Hematopoietic multipotent progenitor cell treated with erythropoietin and hydrocortisone succinate and interleukin-3 and kit ligand, for 8 days (in vitro differentiated cells): Measurements from ENCODE around the gene SPAG4.

Experiments
- DNase-seq: peaks from one replicate; pipeline ENCODE4 v3.0.0-alpha.2; 2015

Gene SPAG4

GRCh38 chr20:35625584-35626385 is 10.2 kb downstream of the SPAG4 start:
- no peak for DNase-seq

- no peak for DNase-seq
Measured at GRCh38 chr20:35626386-35627001, 10.9 kb downstream of the SPAG4 start.

- DNase-seq = no peak
Measured at GRCh38 chr20:35627121-35627520, 11.5 kb downstream of the SPAG4 start.

GRCh38 chr20:35629427-35630145 is 14.0 kb downstream of the SPAG4 start:
- no peak for DNase-seq

DNA sequence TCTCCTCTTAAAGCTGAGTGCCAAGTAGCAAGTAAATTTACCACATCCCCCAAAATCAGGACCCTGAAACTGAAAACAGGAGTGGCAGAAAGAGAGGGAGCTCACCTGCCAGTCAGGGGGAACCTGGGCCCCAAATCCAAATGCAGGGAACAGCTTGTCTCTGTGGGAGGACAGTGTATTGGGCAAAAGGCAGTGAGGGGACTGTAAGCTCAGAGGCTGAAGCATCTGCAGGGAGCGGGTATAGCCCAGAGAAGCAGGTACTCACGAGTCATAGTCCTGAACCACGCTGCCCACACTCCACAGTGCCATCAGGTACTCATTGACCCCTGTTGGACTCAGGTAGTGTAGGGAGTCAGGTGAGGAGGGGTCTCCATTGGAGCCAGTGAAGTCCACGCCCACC is 15.0 kb downstream of the SPAG4 start:
- no peak for DNase-seq

DNA sequence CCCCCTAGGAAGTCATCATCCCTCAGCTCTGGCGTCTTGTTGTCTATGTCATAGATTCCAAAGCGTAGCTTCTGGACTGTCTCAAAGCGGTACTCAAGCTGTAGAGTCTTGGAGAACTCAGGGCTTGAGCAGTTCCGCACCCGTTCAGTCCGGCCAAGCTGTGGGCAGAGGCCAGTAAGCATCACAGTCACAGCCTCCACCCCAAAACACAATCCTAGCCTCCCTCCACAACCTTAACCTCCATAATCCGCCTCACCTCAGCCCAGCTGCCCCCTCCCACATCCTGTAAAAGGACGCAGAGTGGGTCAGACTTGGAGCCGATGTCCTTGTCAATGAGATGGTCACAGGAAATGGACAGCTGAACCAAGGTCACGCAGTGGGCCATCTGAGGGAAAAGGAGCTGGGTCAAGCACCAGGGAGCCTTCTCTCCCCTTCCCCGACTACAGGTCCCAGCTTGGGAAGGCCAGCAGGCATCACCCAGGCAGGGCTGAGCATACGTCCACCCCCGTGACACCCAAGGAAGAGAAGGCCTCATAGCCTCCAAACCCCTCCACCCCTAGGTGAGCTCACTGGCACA is 17.0 kb downstream of the SPAG4 start:
- no peak for DNase-seq

DNA sequence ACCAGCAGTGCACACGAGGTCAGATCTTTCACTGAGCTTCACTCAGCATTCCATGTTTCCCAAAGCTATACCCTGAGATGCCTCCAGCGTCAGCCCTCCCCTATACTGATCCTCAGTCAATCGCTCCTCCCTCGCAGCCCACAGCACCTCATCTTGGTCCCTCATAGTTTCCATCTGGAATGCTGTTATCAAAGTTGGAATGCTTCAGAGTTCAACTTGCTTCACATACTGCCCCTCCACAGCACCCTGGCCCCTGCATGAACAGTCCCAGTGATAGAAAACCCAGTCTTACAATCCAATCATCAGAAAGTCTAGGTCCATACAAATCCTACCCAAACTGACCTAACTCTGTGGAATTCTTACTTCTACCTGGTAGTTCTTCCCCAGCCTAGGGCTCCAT is 20.0 kb downstream of the SPAG4 start:
- no peak for DNase-seq

GRCh38 chr20:35636095-35636494 is 20.5 kb downstream of the SPAG4 start:
- no peak for DNase-seq

DNA sequence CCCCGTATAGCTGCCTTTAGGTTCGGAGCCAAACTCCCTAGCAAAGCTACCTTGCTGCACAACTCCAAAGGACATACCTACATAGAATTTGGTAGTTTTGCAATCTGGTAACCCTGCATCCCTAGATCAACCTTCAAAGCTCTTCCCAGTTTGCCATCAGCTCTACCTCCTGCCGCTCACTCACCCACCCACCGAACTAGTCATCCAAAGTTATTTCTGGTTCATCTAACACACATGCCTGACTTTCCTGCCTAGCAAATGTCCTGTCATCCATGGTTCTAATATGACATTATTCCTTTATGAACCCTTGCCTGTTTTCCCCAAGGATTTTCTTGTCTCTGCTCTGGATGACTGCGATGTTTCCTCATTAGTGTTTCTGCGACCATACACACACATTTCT is 21.6 kb downstream of the SPAG4 start:
- DNase-seq = no peak

- no peak for DNase-seq
Measured at GRCh38 chr20:35638751-35639150, 23.1 kb downstream of the SPAG4 start.

DNA sequence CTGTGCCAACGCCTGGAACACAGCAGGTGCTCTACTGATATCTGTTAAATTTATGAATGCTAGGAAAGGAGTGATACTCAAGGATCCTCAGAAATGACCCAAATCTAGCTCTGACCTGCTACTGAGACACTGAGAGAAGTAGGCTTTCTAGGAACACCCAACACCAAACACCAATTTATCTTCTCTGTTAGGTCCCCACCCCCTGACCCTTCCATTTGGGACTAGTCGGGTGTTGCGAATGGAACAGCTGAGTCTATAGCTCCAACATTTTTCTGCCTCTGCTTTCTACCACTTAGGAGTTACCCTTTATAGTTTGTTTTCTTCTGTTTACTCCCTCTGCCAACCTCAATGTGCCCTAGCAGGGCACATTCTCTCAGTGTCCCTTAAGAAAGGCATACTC is 25.1 kb downstream of the SPAG4 start:
- peak; percentile 45 for DNase-seq

DNA sequence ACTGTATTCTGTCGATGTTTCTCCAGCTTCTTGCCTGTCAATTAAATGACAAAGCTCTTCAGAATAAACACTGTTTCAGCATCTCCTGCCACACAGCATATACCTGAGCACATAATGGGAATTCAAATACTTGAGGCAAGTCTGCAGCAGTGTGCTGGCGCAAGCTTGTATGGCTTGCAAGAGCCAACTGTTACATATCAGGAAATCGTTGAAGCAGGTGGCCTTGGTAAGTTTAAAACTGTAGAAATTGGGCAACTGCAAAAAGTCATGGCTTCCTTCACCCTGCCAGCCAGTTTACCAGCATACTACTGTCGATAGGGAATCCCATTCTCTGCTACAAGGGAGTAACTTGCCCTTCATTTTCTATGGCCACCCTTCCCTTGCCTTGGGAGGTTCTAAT is 26.1 kb downstream of the SPAG4 start:
- DNase-seq = no peak

DNA sequence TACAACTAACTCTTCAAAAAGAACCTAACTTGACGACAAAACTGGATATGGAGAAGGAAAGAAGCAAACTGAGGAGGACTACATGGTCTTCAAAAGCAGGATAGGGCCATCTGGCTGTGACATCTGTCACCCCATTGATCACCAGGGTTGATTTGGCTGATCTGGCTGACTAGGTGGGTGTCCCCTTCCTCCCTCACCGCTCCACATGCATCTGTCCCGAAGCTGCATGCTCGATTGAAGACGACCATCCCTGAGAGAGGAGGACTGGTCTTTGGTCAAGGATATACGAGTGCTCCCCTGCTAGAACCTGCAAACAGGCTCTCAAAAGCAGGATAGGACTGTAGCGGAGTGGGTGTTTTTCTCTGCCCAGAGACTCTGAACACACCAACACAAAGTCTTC is 27.4 kb downstream of the SPAG4 start:
- no peak for DNase-seq

- no peak for DNase-seq
Measured at GRCh38 chr20:35644806-35645205, 29.2 kb downstream of the SPAG4 start.

DNA sequence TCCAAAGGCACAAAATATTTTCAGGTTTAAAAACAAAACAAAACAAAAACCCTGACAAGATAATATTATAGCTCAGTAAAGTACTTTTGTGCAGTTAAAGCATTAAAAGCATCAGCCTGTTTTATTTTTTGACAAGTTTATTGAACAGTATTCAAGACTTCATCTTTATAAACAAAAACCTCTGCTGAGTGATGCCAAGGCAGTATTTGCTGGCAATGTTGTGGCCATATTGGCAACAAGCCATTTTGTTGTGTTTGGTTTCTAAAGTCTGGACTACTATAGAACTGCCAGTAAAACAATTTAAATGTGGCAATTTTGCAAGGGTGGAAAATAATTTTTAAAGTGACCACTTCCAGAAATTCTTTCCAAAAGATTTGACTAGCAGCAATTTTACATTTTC is 33.2 kb downstream of the SPAG4 start:
- DNase-seq = no peak

- no peak for DNase-seq
Measured at GRCh38 chr20:35650632-35651031, 35.0 kb downstream of the SPAG4 start.

GRCh38 chr20:35651958-35652357 is 36.3 kb downstream of the SPAG4 start:
- DNase-seq = no peak

- no peak for DNase-seq
Measured at GRCh38 chr20:35652641-35653429, 37.2 kb downstream of the SPAG4 start.

GRCh38 chr20:35653430-35653734 is 37.8 kb downstream of the SPAG4 start:
- no peak for DNase-seq

GRCh38 chr20:35653893-35654292 is 38.3 kb downstream of the SPAG4 start:
- no peak for DNase-seq

GRCh38 chr20:35654415-35654814 is 38.8 kb downstream of the SPAG4 start:
- no peak for DNase-seq

- DNase-seq = no peak
Measured at GRCh38 chr20:35657271-35657670, 41.6 kb downstream of the SPAG4 start.
